GM12891 (cell line): ENCODE data around the gene EID1.

Source experiments
- POLR2A ChIP-seq: IDR thresholded peaks from 2 replicates; pipeline ENCODE4 v1.6.1; 2011; ENCODE audit warnings: low read depth, low read length, control low read depth
- POLR2AphosphoS5 ChIP-seq: IDR thresholded peaks from 2 replicates; pipeline ENCODE4 v1.6.1; 2011; ENCODE audit warnings: low read depth, low read length, control low read depth
- TAF1 ChIP-seq: IDR thresholded peaks from 2 replicates; pipeline ENCODE4 v1.6.1; 2011; ENCODE audit warnings: low read depth, low read length, control low read depth

GRCh38 chr15:48925714-48926223 lies 47.8 kb downstream of the EID1 start:
- TF ChIP-seq POLR2AphosphoS5, result no peak
- TF ChIP-seq POLR2A, result no peak
- no peak for TF ChIP-seq TAF1
